MM.1S (cell line): ENCODE results near the gene ADGRE2.

Experiments used
- DNase-seq: peaks from one replicate; pipeline ENCODE4 v3.0.0-alpha.2; 2015
- H2AFZ ChIP-seq: fragments of 300-600 bp; sonication (generic); 2 replicates; pipeline ENCODE4 v1.6.0; 2016; ENCODE audit warnings: antibody characterized with exemption, low read length
- H3F3A ChIP-seq: fragments of 300-600 bp; sonication (generic); 2 replicates; pipeline ENCODE4 v1.6.1; 2016; ENCODE audit warnings: mild to moderate bottlenecking, antibody characterized with exemption, low read length, moderate library complexity, mixed read lengths; ENCODE audit not compliant: insufficient read depth
- H3K27ac ChIP-seq: fragments of 300-600 bp; sonication (generic); 2 replicates; pipeline ENCODE4 v1.5.1; 2016; ENCODE audit warnings: mild to moderate bottlenecking, low read length
- H3K27me3 ChIP-seq: fragments of 300-600 bp; sonication (generic); replicated peaks from 2 replicates; pipeline ENCODE4 v1.6.0; 2016; ENCODE audit warnings: low read length; ENCODE audit not compliant: insufficient read depth
- H3K36me3 ChIP-seq: fragments of 300-600 bp; sonication (generic); replicated peaks from 2 replicates; pipeline ENCODE4 v1.6.1; 2016; ENCODE audit warnings: mild to moderate bottlenecking, low read length, mixed read lengths; ENCODE audit not compliant: insufficient read depth
- H3K4me1 ChIP-seq: fragments of 300-600 bp; sonication (generic); 2 replicates; pipeline ENCODE4 v1.6.1; 2016; ENCODE audit warnings: low read length, mixed read lengths
- H3K4me2 ChIP-seq: fragments of 300-600 bp; sonication (generic); 2 replicates; pipeline ENCODE4 v1.6.0; 2016; ENCODE audit warnings: low read depth, low read length
- H3K4me3 ChIP-seq: fragments of 300-600 bp; sonication (generic); 2 replicates; pipeline ENCODE4 v1.5.1; 2016; ENCODE audit warnings: low read length, mixed read lengths
- H3K79me2 ChIP-seq: fragments of 300-600 bp; sonication (generic); 2 replicates; pipeline ENCODE4 v1.6.1; 2016; ENCODE audit warnings: mixed run types, low read length, mixed read lengths
- H3K9ac ChIP-seq: fragments of 300-600 bp; sonication (generic); 2 replicates; pipeline ENCODE4 v1.6.1; 2016; ENCODE audit warnings: low read length, mixed read lengths
- H3K9me2 ChIP-seq: fragments of 300-600 bp; sonication (generic); replicated peaks from 2 replicates; pipeline ENCODE4 v1.6.1; 2016; ENCODE audit warnings: mild to moderate bottlenecking, low read length, mixed read lengths; ENCODE audit not compliant: insufficient read depth
- H3K9me3 ChIP-seq: fragments of 300-600 bp; sonication (generic); replicated peaks from 2 replicates; pipeline ENCODE4 v1.6.1; 2016; ENCODE audit warnings: mild to moderate bottlenecking, low read length, mixed read lengths; ENCODE audit not compliant: insufficient read depth
- H4K20me1 ChIP-seq: fragments of 300-600 bp; sonication (generic); 2 replicates; pipeline ENCODE4 v1.6.1; 2016; ENCODE audit warnings: mild to moderate bottlenecking, low read length, moderate library complexity, mixed read lengths; ENCODE audit not compliant: insufficient read depth
- EZH2 ChIP-seq: fragments of 300-600 bp; sonication (generic); optimal IDR thresholded peaks from 2 replicates; pipeline ENCODE3; 2017; ENCODE audit warnings: low read depth, mild to moderate bottlenecking, antibody characterized with exemption, low read length, mixed read lengths
- EZH2phosphoT487 ChIP-seq: fragments of 300-600 bp; sonication (generic); IDR thresholded peaks from 2 replicates; pipeline ENCODE4 v1.6.1; 2018; ENCODE audit warnings: antibody characterized with exemption, low read length
- TF ChIP-seq, protein P1 (sequence below): fragments of 300-600 bp; sonication (generic); IDR thresholded peaks from 2 replicates; pipeline ENCODE4 v1.5.1; 2016; ENCODE audit warnings: antibody characterized with exemption, low read length, mixed read lengths

The ADGRE2 gene

DNA sequence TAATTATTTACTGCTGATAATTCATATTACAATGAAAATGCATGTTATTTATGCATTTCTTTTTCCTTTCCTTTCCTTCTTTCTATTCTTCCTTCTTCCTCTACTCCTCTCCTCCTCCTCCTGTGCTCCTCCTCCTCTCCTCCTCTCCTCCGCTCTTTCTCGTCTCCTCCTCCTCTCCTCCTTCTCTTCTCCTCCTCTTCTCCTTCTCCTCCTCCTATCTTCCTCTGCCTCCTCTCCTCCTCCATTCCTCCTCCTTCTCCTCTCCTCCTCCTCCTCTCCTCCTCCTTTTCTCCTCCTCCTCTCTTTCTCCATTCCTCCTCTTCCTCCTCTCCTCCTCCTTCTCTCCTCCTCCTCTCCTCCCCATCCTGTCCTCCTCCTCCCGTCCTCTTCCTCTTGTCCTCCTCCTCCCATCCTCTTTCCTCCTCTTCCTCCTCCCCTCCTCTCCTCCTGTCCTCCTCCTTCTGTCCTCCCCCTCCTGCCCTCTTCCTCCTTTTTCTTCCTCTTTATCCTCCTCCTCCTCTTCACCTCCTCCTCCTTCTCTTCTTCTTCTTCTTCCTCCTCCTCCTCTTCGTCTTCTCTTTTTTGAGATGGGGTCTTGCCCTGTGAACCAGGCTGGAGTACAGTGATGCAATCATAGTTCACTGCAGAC lies 14.7 kb downstream of the ADGRE2 start:
- DNase-seq = no peak
- H3K79me2 ChIP-seq = no peaks in the 10 kb centered on the region
- H3K27ac ChIP-seq = no peak overlapping the region
- no peak overlapping the region for H3K4me2 ChIP-seq
- H3K4me3 ChIP-seq = no peak overlapping the region
- H3F3A ChIP-seq = no peaks in the 10 kb centered on the region
- H3K36me3 ChIP-seq = no peaks in the 10 kb centered on the region
- H3K9me3 ChIP-seq = no peaks in the 10 kb centered on the region
- H3K9ac ChIP-seq = no peak overlapping the region
- H2AFZ ChIP-seq = no peak overlapping the region
- no peaks in the 10 kb centered on the region for H3K4me1 ChIP-seq
- no peaks in the 10 kb centered on the region for H4K20me1 ChIP-seq
- TF ChIP-seq EZH2phosphoT487 = no peak
- TF ChIP-seq, protein P1, sequence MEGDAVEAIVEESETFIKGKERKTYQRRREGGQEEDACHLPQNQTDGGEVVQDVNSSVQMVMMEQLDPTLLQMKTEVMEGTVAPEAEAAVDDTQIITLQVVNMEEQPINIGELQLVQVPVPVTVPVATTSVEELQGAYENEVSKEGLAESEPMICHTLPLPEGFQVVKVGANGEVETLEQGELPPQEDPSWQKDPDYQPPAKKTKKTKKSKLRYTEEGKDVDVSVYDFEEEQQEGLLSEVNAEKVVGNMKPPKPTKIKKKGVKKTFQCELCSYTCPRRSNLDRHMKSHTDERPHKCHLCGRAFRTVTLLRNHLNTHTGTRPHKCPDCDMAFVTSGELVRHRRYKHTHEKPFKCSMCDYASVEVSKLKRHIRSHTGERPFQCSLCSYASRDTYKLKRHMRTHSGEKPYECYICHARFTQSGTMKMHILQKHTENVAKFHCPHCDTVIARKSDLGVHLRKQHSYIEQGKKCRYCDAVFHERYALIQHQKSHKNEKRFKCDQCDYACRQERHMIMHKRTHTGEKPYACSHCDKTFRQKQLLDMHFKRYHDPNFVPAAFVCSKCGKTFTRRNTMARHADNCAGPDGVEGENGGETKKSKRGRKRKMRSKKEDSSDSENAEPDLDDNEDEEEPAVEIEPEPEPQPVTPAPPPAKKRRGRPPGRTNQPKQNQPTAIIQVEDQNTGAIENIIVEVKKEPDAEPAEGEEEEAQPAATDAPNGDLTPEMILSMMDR = no peak
- no peak for TF ChIP-seq EZH2
- no peaks in the 10 kb centered on the region for H3K9me2 ChIP-seq
- peaks cover 53% of the 10 kb centered on the region for H3K27me3 ChIP-seq

DNA sequence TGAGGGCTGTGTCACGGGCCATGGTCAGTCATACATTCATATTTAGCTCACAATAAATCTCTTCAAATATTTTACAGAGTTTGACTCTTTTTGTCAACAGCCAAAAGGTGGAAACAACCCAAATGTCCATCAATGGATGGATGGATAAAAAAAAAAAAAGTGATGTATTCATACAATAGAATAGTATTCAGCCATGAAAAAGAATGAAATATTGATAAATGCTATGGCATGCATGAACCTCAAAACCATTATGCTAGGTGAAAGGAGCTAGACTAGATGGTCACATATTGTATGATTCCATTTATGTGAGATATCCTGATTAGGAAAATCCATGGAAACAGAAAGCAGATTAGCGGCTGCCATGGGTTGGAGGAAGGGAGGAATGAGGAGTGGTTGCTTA lies 16.2 kb downstream of the ADGRE2 start:
- no peak for DNase-seq
- no peak overlapping the region for H3K4me2 ChIP-seq
- TF ChIP-seq EZH2phosphoT487 = no peak
- TF ChIP-seq, protein P1 = no peak
- no peak for TF ChIP-seq EZH2
- H3K9ac ChIP-seq = no peak overlapping the region
- no peaks in the 10 kb centered on the region for H3K9me3 ChIP-seq
- H3K4me3 ChIP-seq = no peak overlapping the region
- no peak overlapping the region for H3K27ac ChIP-seq
- no peaks in the 10 kb centered on the region for H4K20me1 ChIP-seq
- no peaks in the 10 kb centered on the region for H3K79me2 ChIP-seq
- no peaks in the 10 kb centered on the region for H3K36me3 ChIP-seq
- no peaks in the 10 kb centered on the region for H3K9me2 ChIP-seq
- H3K4me1 ChIP-seq = no peaks in the 10 kb centered on the region
- H2AFZ ChIP-seq = no peak overlapping the region
- H3K27me3 ChIP-seq = peaks cover 54% of the 10 kb centered on the region
- no peaks in the 10 kb centered on the region for H3F3A ChIP-seq

DNA sequence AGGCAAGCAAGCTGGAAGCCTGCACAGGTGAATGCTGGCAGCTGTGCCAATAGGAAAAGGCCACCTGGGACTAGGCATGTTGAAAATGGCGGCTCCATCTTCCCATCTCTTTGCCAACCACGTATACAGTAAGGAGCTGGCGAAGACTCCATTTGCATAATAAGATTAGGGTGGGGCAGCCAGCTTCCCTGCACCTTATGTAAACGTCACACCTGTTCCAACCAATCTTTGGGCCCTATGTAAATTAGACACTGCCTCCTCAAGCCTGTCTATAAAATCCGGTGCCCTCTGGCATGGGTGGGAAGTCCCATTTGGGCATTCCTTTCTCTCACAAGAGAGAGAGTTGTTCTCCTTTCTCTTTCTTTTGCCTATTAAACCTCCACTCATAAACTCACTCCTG lies 16.8 kb downstream of the ADGRE2 start:
- Histone ChIP-seq H3K4me2 (no peak overlapping the region), H3K9me3 (no peaks in the 10 kb centered on the region), H3K27ac (no peak overlapping the region), H4K20me1 (no peaks in the 10 kb centered on the region), H3K9ac (no peak overlapping the region), H3K4me1 (no peaks in the 10 kb centered on the region), H2AFZ (no peak overlapping the region), H3K79me2 (no peaks in the 10 kb centered on the region), H3K36me3 (no peaks in the 10 kb centered on the region), H3F3A (no peaks in the 10 kb centered on the region), H3K4me3 (no peak overlapping the region), H3K9me2 (no peaks in the 10 kb centered on the region), H3K27me3 (peaks cover 58% of the 10 kb centered on the region)
- TF ChIP-seq EZH2phosphoT487 (no peak), EZH2 (no peak)
- TF ChIP-seq, protein P1 = no peak
- DNase-seq = no peak
